WTC11 (cell line): ENCODE results near the gene TUBA1A.

Source experiments
- ELF4 ChIP-seq: sonication (generic); formaldehyde crosslinking; IDR thresholded peaks from 2 replicates; pipeline ENCODE4 v1.8.1; 2022; ENCODE audit warnings: low read depth, mild to moderate bottlenecking, moderate library complexity, missing genetic modification reagents
- MXD4 ChIP-seq: fragments of 250-450 bp; sonication (Bioruptor Pico); IDR thresholded peaks from 2 replicates; pipeline ENCODE4 v1.8.0; 2021; ENCODE audit warnings: mild to moderate bottlenecking, moderate library complexity, borderline replicate concordance
- NFYB ChIP-seq: sonication (generic); formaldehyde crosslinking; conservative IDR thresholded peaks from 2 replicates; pipeline ENCODE4 v1.8.0; 2022; ENCODE audit warnings: low read depth, missing genetic modification reagents
- SMAD3 ChIP-seq: sonication (generic); formaldehyde crosslinking; IDR thresholded peaks from 2 replicates; pipeline ENCODE4 v1.8.0; 2022; ENCODE audit warnings: missing genetic modification reagents, mild to moderate bottlenecking, borderline replicate concordance
- TF ChIP-seq, protein P1 (sequence below): fragments of 200-600 bp; IDR thresholded peaks from 2 replicates; pipeline ENCODE4 v1.8.0; 2022; ENCODE audit warnings: antibody characterized with exemption
- TF ChIP-seq, protein P2 (sequence below): sonication (generic); formaldehyde crosslinking; conservative IDR thresholded peaks from 2 replicates; pipeline ENCODE4 v1.8.1; 2022; ENCODE audit warnings: mild to moderate bottlenecking, missing genetic modification reagents
- TF ChIP-seq, protein P3 (sequence below): sonication (generic); formaldehyde crosslinking; IDR thresholded peaks from 2 replicates; pipeline ENCODE4 v1.8.1; 2022; ENCODE audit warnings: low read depth, mild to moderate bottlenecking, moderate library complexity, missing genetic modification reagents, borderline replicate concordance
- TF ChIP-seq, protein P4 (sequence below): sonication (generic); formaldehyde crosslinking; IDR thresholded peaks from 2 replicates; pipeline ENCODE4 v1.8.1; 2023; ENCODE audit warnings: mild to moderate bottlenecking, missing genetic modification reagents, moderate library complexity
- TF ChIP-seq, protein P5 (sequence below): sonication (generic); formaldehyde crosslinking; conservative IDR thresholded peaks from 2 replicates; pipeline ENCODE4 v1.8.1; 2023; ENCODE audit warnings: mild to moderate bottlenecking, low read depth, missing genetic modification reagents, moderate library complexity
- TF ChIP-seq, protein P6 (sequence below): sonication (generic); formaldehyde crosslinking; IDR thresholded peaks from 2 replicates; pipeline ENCODE4 v1.8.0; 2023; ENCODE audit warnings: missing genetic modification reagents, mild to moderate bottlenecking, borderline replicate concordance

DNA sequence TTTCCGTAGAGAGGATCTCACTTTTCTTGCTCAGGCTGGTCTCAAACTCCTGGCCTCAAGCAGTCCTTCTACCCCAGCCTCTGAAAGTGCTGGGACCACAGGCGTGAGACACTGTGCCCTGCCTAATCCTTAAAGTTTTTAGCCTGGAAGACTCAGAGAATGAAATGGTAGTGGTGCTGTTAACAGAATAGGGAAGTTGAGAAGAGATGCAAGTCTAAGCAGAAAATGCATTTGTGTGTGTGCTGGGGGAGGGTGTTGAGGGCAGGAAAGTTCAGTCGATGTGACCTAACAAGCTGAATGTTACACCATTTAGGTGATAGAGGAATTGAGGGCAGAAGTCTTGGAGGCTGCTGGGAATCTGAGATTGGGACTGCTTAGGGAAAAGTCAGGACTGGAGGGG is 6.9 kb upstream of the TUBA1A start:
- TF ChIP-seq, protein P1, sequence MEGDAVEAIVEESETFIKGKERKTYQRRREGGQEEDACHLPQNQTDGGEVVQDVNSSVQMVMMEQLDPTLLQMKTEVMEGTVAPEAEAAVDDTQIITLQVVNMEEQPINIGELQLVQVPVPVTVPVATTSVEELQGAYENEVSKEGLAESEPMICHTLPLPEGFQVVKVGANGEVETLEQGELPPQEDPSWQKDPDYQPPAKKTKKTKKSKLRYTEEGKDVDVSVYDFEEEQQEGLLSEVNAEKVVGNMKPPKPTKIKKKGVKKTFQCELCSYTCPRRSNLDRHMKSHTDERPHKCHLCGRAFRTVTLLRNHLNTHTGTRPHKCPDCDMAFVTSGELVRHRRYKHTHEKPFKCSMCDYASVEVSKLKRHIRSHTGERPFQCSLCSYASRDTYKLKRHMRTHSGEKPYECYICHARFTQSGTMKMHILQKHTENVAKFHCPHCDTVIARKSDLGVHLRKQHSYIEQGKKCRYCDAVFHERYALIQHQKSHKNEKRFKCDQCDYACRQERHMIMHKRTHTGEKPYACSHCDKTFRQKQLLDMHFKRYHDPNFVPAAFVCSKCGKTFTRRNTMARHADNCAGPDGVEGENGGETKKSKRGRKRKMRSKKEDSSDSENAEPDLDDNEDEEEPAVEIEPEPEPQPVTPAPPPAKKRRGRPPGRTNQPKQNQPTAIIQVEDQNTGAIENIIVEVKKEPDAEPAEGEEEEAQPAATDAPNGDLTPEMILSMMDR: no peak
- TF ChIP-seq, protein P2, sequence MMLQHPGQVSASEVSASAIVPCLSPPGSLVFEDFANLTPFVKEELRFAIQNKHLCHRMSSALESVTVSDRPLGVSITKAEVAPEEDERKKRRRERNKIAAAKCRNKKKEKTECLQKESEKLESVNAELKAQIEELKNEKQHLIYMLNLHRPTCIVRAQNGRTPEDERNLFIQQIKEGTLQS (CRISPR knock-in tag): no peak
- TF ChIP-seq MXD4 (CRISPR knock-in tag): no peak
- TF ChIP-seq NFYB: no peak
- no peak for TF ChIP-seq ELF4 (CRISPR knock-in tag)
- TF ChIP-seq, protein P3, sequence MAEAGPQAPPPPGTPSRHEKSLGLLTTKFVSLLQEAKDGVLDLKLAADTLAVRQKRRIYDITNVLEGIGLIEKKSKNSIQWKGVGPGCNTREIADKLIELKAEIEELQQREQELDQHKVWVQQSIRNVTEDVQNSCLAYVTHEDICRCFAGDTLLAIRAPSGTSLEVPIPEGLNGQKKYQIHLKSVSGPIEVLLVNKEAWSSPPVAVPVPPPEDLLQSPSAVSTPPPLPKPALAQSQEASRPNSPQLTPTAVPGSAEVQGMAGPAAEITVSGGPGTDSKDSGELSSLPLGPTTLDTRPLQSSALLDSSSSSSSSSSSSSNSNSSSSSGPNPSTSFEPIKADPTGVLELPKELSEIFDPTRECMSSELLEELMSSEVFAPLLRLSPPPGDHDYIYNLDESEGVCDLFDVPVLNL: no peak
- TF ChIP-seq, protein P4, sequence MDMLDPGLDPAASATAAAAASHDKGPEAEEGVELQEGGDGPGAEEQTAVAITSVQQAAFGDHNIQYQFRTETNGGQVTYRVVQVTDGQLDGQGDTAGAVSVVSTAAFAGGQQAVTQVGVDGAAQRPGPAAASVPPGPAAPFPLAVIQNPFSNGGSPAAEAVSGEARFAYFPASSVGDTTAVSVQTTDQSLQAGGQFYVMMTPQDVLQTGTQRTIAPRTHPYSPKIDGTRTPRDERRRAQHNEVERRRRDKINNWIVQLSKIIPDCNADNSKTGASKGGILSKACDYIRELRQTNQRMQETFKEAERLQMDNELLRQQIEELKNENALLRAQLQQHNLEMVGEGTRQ (CRISPR knock-in tag): no peak
- TF ChIP-seq, protein P5, sequence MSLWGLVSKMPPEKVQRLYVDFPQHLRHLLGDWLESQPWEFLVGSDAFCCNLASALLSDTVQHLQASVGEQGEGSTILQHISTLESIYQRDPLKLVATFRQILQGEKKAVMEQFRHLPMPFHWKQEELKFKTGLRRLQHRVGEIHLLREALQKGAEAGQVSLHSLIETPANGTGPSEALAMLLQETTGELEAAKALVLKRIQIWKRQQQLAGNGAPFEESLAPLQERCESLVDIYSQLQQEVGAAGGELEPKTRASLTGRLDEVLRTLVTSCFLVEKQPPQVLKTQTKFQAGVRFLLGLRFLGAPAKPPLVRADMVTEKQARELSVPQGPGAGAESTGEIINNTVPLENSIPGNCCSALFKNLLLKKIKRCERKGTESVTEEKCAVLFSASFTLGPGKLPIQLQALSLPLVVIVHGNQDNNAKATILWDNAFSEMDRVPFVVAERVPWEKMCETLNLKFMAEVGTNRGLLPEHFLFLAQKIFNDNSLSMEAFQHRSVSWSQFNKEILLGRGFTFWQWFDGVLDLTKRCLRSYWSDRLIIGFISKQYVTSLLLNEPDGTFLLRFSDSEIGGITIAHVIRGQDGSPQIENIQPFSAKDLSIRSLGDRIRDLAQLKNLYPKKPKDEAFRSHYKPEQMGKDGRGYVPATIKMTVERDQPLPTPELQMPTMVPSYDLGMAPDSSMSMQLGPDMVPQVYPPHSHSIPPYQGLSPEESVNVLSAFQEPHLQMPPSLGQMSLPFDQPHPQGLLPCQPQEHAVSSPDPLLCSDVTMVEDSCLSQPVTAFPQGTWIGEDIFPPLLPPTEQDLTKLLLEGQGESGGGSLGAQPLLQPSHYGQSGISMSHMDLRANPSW (CRISPR knock-in tag): no peak
- TF ChIP-seq, protein P6, sequence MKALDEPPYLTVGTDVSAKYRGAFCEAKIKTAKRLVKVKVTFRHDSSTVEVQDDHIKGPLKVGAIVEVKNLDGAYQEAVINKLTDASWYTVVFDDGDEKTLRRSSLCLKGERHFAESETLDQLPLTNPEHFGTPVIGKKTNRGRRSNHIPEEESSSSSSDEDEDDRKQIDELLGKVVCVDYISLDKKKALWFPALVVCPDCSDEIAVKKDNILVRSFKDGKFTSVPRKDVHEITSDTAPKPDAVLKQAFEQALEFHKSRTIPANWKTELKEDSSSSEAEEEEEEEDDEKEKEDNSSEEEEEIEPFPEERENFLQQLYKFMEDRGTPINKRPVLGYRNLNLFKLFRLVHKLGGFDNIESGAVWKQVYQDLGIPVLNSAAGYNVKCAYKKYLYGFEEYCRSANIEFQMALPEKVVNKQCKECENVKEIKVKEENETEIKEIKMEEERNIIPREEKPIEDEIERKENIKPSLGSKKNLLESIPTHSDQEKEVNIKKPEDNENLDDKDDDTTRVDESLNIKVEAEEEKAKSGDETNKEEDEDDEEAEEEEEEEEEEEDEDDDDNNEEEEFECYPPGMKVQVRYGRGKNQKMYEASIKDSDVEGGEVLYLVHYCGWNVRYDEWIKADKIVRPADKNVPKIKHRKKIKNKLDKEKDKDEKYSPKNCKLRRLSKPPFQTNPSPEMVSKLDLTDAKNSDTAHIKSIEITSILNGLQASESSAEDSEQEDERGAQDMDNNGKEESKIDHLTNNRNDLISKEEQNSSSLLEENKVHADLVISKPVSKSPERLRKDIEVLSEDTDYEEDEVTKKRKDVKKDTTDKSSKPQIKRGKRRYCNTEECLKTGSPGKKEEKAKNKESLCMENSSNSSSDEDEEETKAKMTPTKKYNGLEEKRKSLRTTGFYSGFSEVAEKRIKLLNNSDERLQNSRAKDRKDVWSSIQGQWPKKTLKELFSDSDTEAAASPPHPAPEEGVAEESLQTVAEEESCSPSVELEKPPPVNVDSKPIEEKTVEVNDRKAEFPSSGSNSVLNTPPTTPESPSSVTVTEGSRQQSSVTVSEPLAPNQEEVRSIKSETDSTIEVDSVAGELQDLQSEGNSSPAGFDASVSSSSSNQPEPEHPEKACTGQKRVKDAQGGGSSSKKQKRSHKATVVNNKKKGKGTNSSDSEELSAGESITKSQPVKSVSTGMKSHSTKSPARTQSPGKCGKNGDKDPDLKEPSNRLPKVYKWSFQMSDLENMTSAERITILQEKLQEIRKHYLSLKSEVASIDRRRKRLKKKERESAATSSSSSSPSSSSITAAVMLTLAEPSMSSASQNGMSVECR: no peak
- no peak for TF ChIP-seq SMAD3 (CRISPR knock-in tag)
